T-cell (primary cell): Measurements from ENCODE around the gene TMPRSS9. TPM values are rescaled to one million over a fixed set of nuclear protein-coding genes. Genes with fewer than 3 reads are reported as not detected.
"Not testable (repeated sequence)": the region's sequence is repeated elsewhere in the genome, so short reads cannot be mapped to it uniquely, and the experiment has no call there.

Experiments
- ATAC-seq, 4 experiments: fragments of 200-7000 bp in 3 of 4; fragments of 150-1000 bp in 1 of 4; cut with Tn5 transposase; replicated peaks in 1 of 4; 1 replicate in 3 of 4; 2 replicates in 1 of 4; pipeline ENCODE4 v1.10.0; 2021; ENCODE audit warnings: moderate library complexity in 3 of 4, mild to moderate bottlenecking in 2 of 4, moderate number of reproducible peaks in 1 of 4
- CTCF ChIA-PET, 2 donors: fragments of 300-600 bp; sonication (Branson Sonifier 250); formaldehyde crosslinking; loops; one replicate each; lab custom pipeline; 2022; ENCODE audit warnings: antibody characterized with exemption in 2 of 2; lab: Charles Lee
- POLR2A ChIA-PET, 2 donors: fragments of 300-600 bp; sonication (Branson Sonifier 250); formaldehyde crosslinking; loops; one replicate each; lab custom pipeline; 2022; ENCODE audit warnings: antibody characterized with exemption in 2 of 2; lab: Charles Lee
- DNase-seq, 35 experiments: peaks; one replicate each; pipeline versions ENCODE4 v3.0.0 to v3.0.0-alpha.2; 2013 to 2023
- H3K27ac ChIP-seq: one replicate; pipeline ENCODE4 v1.5.1; 2013; ENCODE audit warnings: low read length
- H3K27me3 ChIP-seq, 2 experiments: replicated peaks in 1 of 2; 1 replicate in 1 of 2; 2 replicates in 1 of 2; pipeline versions ENCODE4 v1.6.1 to v1.7.0; 2013; ENCODE audit warnings: low read length in 1 of 2, mixed read lengths in 1 of 2; ENCODE audit not compliant: control insufficient read depth in 2 of 2, insufficient read depth in 2 of 2; ENCODE audit errors: extremely low read depth in 1 of 2
- H3K36me3 ChIP-seq, 2 donors: 1 replicate in 1 of 2; 2 replicates in 1 of 2; pipeline versions ENCODE4 v1.6.1 to v1.7.0; 2013; ENCODE audit warnings: low read length in 1 of 2; ENCODE audit not compliant: control insufficient read depth in 2 of 2, insufficient read depth in 1 of 2; ENCODE audit errors: extremely low read depth in 1 of 2
- H3K4me1 ChIP-seq, 2 experiments: 1 replicate in 1 of 2; 2 replicates in 1 of 2; pipeline versions ENCODE4 v1.6.1 to v1.7.0; 2013; ENCODE audit warnings: low read length in 2 of 2, mixed read lengths in 1 of 2; ENCODE audit not compliant: insufficient read depth in 2 of 2, control insufficient read depth in 1 of 2; ENCODE audit errors: extremely low read depth in 1 of 2
- H3K4me3 ChIP-seq, 2 donors: 1 replicate in 1 of 2; 2 replicates in 1 of 2; pipeline versions ENCODE4 v1.5.1 to v1.7.0; 2013; ENCODE audit warnings: mild to moderate bottlenecking in 2 of 2, low read length in 1 of 2, moderate library complexity in 1 of 2; ENCODE audit not compliant: control insufficient read depth in 1 of 2; ENCODE audit errors: extremely low read depth in 1 of 2
- H3K9me3 ChIP-seq: 2 replicates; pipeline ENCODE4 v1.7.0; 2013
- H3K27ac Mint-ChIP-seq, 2 donors: one replicate each; pipeline ENCODE4 v1.8.0; 2020 to 2021; ENCODE audit warnings: mild to moderate bottlenecking in 2 of 2, mixed read lengths in 2 of 2
- H3K27me3 Mint-ChIP-seq, 2 donors: one replicate each; pipeline ENCODE4 v1.8.0; 2021 to 2022; ENCODE audit warnings: mixed read lengths in 2 of 2
- H3K36me3 Mint-ChIP-seq: one replicate; pipeline ENCODE4 v1.8.0; 2021; ENCODE audit warnings: mixed read lengths
- H3K4me1 Mint-ChIP-seq, 3 donors: one replicate each; pipeline ENCODE4 v1.8.0; 2020 to 2022; ENCODE audit warnings: mixed read lengths in 3 of 3, mild to moderate bottlenecking in 1 of 3
- H3K4me3 Mint-ChIP-seq, 3 donors: one replicate each; pipeline ENCODE4 v1.8.0; 2020 to 2022; ENCODE audit warnings: mild to moderate bottlenecking in 3 of 3, mixed read lengths in 3 of 3, moderate library complexity in 3 of 3
- H3K9me3 Mint-ChIP-seq, 3 donors: one replicate each; pipeline ENCODE4 v1.8.0; 2020 to 2022; ENCODE audit warnings: mixed read lengths in 3 of 3
- WGBS: methylation state at CpG from one replicate; pipeline ENCODE4 v1.1.5; 2013; ENCODE audit warnings: missing lambda C conversion rate; ENCODE audit not compliant: insufficient coverage; 5-methylcytosine and 5-hydroxymethylcytosine counted together
- total RNA-seq, 35 experiments: library from RNA in 6 of 35; stranded (reverse) in 6 of 35; fragments of 120-200 nt in 1 of 35; gene quantifications; one replicate each; pipeline versions ENCODE4 v1.2.1 to v1.2.4 and lab custom pipeline; 2013 to 2026

TMPRSS9 gene
- total RNA-seq, 5 donors from 2014 or later (not counting 1 experiment from before 2014, with no cell fraction given) = not detected

DNA sequence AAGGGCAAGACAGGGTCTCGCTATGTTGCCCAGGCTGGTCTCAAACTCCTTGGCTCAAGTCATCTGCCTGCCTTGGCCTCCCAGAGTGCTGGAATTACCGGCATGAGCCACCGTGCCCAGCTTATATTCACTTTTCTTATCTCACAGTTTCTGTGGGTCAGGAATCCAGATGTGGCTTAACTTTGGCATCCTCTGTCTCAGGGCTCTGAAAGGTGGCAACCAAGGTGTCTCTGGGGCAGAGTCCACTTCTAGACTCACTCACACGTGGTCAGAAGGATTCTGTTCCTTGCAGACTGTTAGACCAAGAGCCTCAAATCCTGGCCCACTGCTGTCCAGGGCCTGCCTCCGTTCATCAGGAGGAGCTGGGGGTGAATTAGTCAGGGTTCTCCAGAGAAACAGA is 104.3 kb downstream of the TMPRSS9 start:
- Mint-ChIP-seq H3K36me3 (no peaks in the 10 kb centered on the region), H3K27me3 (no peaks in the 10 kb centered on the region), H3K9me3 (no peaks in the 10 kb centered on the region), H3K4me3 (no peak overlapping the region), H3K4me1 (peaks cover 5 to 11% (median 9%) of the 10 kb centered on the region in 3 donors), H3K27ac (no peak overlapping the region)
- Histone ChIP-seq H3K36me3 (no peaks in the 10 kb centered on the region), H3K27me3 (peaks cover 0 to 19% of the 10 kb centered on the region in 2 experiments), H3K27ac (no peak overlapping the region), H3K4me3 (no peak overlapping the region), H3K4me1 (peaks cover 0 to 23% of the 10 kb centered on the region in 2 experiments), H3K9me3 (no peaks in the 10 kb centered on the region)
- ChIA-PET POLR2A (no interaction called here), CTCF (no interaction called here)
- DNase-seq (no peak), ATAC-seq (no peak)
- no CpG with 5 or more reads among the region's 5 CpGs for WGBS

DNA sequence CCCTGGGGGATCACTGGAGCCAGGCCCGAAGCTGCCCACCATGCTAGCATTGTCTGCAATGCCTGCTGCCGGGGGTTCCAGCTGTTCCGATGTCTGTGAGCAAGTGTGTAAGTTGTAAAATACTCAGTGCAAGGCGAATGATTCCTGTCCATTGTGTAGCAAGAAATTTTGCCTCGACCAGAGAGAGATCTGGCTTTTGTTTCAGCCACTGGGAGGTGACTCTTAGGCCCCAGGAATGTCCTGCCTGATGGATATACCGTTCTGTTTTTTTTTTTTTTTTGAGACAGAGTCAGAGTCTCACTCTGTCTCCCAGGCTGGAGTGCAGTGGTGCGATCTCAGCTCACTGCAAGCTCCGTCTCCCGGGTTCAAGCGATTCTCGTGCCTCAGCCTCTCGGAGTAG is 108.5 kb downstream of the TMPRSS9 start:
- ChIA-PET POLR2A (interaction anchor here (0.5 to 0.7 kb wide), 2 partner anchors 14 to 409 kb away, joined by 4 read pairs; no protein-coding TSS in a partner anchor), CTCF (interaction anchor here in 1 of 2 donors (0.7 kb wide), 1 partner anchor 788 kb away, joined by 5 read pairs; no protein-coding TSS in a partner anchor)

GRCh38 chr19:2469102-2469914 is 109.2 kb downstream of the TMPRSS9 start:
- H3K27ac Mint-ChIP-seq = peak overlapping the region in 1 of 2 donors; percentile 10
- POLR2A ChIA-PET = interaction anchor here (0.5 to 0.7 kb wide), 2 partner anchors 15 to 74 kb away, joined by 4 to 8 read pairs; no protein-coding TSS in a partner anchor

More for the DNA sequence above, 108.5 kb downstream of the TMPRSS9 start:
- H3K4me1 Mint-ChIP-seq = peaks cover 0 to 9% (median 8%) of the 10 kb centered on the region in 3 donors
- no peak overlapping the region for H3K4me3 ChIP-seq
- H3K4me3 Mint-ChIP-seq = no peak overlapping the region
- peaks cover 0 to 2% of the 10 kb centered on the region in 2 experiments for H3K27me3 ChIP-seq
- ATAC-seq (no peak), DNase-seq (no peak)
- H3K27me3 Mint-ChIP-seq = no peaks in the 10 kb centered on the region
- H3K36me3 Mint-ChIP-seq = no peaks in the 10 kb centered on the region
- H3K27ac ChIP-seq = no peak overlapping the region
- WGBS = 86% methylated on average over 6 of the region's 12 CpGs
- no peaks in the 10 kb centered on the region for H3K9me3 Mint-ChIP-seq
- H3K4me1 ChIP-seq = peaks cover 0 to 8% of the 10 kb centered on the region in 2 experiments
- no peak overlapping the region for H3K27ac Mint-ChIP-seq
- no peaks in the 10 kb centered on the region for H3K36me3 ChIP-seq
- H3K9me3 ChIP-seq = no peaks in the 10 kb centered on the region

DNA sequence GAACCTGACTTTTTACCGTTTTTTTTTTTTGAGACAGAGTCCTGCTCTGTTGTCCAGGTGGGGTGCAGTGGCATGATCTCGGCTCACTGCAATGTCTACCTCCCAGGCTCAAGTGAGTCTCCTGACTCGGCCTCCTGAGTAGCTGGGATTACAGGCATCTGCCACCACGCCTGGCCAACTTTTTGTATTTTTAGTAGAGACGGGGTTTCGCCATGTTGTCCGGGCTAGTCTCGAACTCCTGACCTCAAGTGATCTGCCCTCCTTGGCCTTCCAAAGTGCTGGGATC is 109.8 kb downstream of the TMPRSS9 start:
- DNase-seq, H3K27ac Mint-ChIP-seq, H3K27ac ChIP-seq, H3K4me1 Mint-ChIP-seq, H3K4me3 Mint-ChIP-seq, H3K27me3 Mint-ChIP-seq, H3K36me3 Mint-ChIP-seq, H3K9me3 Mint-ChIP-seq, H3K9me3 ChIP-seq, H3K27me3 ChIP-seq, POLR2A ChIA-PET, H3K36me3 ChIP-seq, ATAC-seq, H3K4me3 ChIP-seq: not testable (repeated sequence)
- CTCF ChIA-PET = interaction anchor here in 1 of 2 donors (0.7 kb wide), 1 partner anchor 144 kb away, joined by 4 read pairs; no protein-coding TSS in a partner anchor
- WGBS = 86% methylated on average over 8 of the region's 8 CpGs
- peaks cover 0 to 16% of the 10 kb centered on the region in 2 experiments for H3K4me1 ChIP-seq

More at GRCh38 chr19:2469102-2469914, 109.2 kb downstream of the TMPRSS9 start:
- Mint-ChIP-seq H3K4me3 (no peak overlapping the region), H3K36me3 (no peaks in the 10 kb centered on the region), H3K27me3 (no peaks in the 10 kb centered on the region), H3K9me3 (no peaks in the 10 kb centered on the region), H3K4me1 (peaks cover 0 to 9% (median 8%) of the 10 kb centered on the region in 3 donors)
- H3K27ac ChIP-seq = no peak overlapping the region
- no peak for ATAC-seq
- no peaks in the 10 kb centered on the region for H3K9me3 ChIP-seq
- CTCF ChIA-PET = no interaction called here
- H3K27me3 ChIP-seq = peaks cover 0 to 2% of the 10 kb centered on the region in 2 experiments
- no peaks in the 10 kb centered on the region for H3K36me3 ChIP-seq
- peaks cover 0 to 10% of the 10 kb centered on the region in 2 experiments for H3K4me1 ChIP-seq
- DNase-seq = peak in 1 of 35 experiments; percentile 27
- 45% methylated on average over 15 of the region's 23 CpGs for WGBS
- H3K4me3 ChIP-seq = no peak overlapping the region

- WGBS = under 1% methylated on average over 41 of the region's 60 CpGs
- H3K4me3 ChIP-seq = peak overlapping the region; percentile 87 to 100
- POLR2A ChIA-PET = interaction anchor here in 1 of 2 donors (0.5 kb wide), 1 partner anchor 133 kb away, joined by 7 read pairs; no protein-coding TSS in a partner anchor
Observed at GRCh38 chr19:2474232-2475017, 114.4 kb downstream of the TMPRSS9 start.

More at GRCh38 chr19:2474232-2475017, 114.4 kb downstream of the TMPRSS9 start:
- DNase-seq (peak; percentile 60 to 93 (median 77)), ATAC-seq (peak; percentile 33 to 55 (median 50))
- Histone ChIP-seq H3K27me3 (no peaks in the 10 kb centered on the region), H3K9me3 (no peaks in the 10 kb centered on the region), H3K4me1 (peaks cover 13 to 42% of the 10 kb centered on the region in 2 experiments), H3K27ac (peak overlapping the region; percentile 38), H3K36me3 (peaks cover 0 to 2% of the 10 kb centered on the region in 2 donors)
- Mint-ChIP-seq H3K27me3 (no peaks in the 10 kb centered on the region), H3K4me1 (peaks cover 13 to 33% (median 20%) of the 10 kb centered on the region in 3 donors), H3K27ac (peak overlapping the region; percentile 58 to 66), H3K4me3 (peak overlapping the region; percentile 95 to 100 (median 99)), H3K9me3 (no peaks in the 10 kb centered on the region), H3K36me3 (peaks cover 15% of the 10 kb centered on the region)
- CTCF ChIA-PET = interaction anchor here (0.6 to 1.3 kb wide), 4 partner anchors 137 to 162 kb away, joined by 3 to 6 read pairs (median 3); no protein-coding TSS in a partner anchor
